Parathyroid adenoma (tissue), 2 donors: ENCODE measurements around the gene LRRC31.

Experiments
- H2AFZ ChIP-seq: fragments of 300-600 bp; sonication (generic); one replicate; pipeline ENCODE4 v1.7.0; 2017; ENCODE audit warnings: antibody characterized with exemption, mild to moderate bottlenecking
- H3K27ac ChIP-seq: fragments of 300-600 bp; sonication (generic); one replicate; pipeline ENCODE4 v1.7.0; 2017
- H3K27me3 ChIP-seq: fragments of 300-600 bp; sonication (generic); one replicate; pipeline ENCODE4 v1.7.0; 2017; ENCODE audit warnings: low read length; ENCODE audit not compliant: control insufficient read depth, insufficient read depth
- H3K36me3 ChIP-seq: fragments of 300-600 bp; sonication (generic); one replicate; pipeline ENCODE4 v1.7.0; 2017; ENCODE audit warnings: low read length; ENCODE audit not compliant: control insufficient read depth, insufficient read depth
- H3K4me1 ChIP-seq: fragments of 300-600 bp; sonication (generic); one replicate; pipeline ENCODE4 v1.7.0; 2017; ENCODE audit warnings: control low read depth
- H3K4me2 ChIP-seq: fragments of 300-600 bp; sonication (generic); one replicate; pipeline ENCODE4 v1.7.0; 2017; ENCODE audit warnings: low read length
- H3K4me3 ChIP-seq: fragments of 300-600 bp; sonication (generic); one replicate; pipeline ENCODE4 v1.7.0; 2017; ENCODE audit warnings: low read depth, low read length
- H3K79me2 ChIP-seq: fragments of 300-600 bp; sonication (generic); one replicate; pipeline ENCODE4 v1.7.0; 2017; ENCODE audit warnings: control low read depth
- H3K9ac ChIP-seq: fragments of 300-600 bp; sonication (generic); one replicate; pipeline ENCODE4 v1.7.0; 2017; ENCODE audit warnings: mild to moderate bottlenecking
- H3K9me3 ChIP-seq: fragments of 300-600 bp; sonication (generic); one replicate; pipeline ENCODE4 v1.7.0; 2017; ENCODE audit warnings: low read length; ENCODE audit not compliant: control insufficient read depth
- CTCF ChIP-seq: fragments of 300-600 bp; sonication (generic); IDR thresholded peaks from one replicate; pipeline ENCODE4 v1.7.0; 2017; ENCODE audit warnings: antibody characterized with exemption, mild to moderate bottlenecking
- donor health status: primary hyperparathyroidism.

The LRRC31 gene

GRCh38 chr3:169879845-169880575 is 10.3 kb upstream of the LRRC31 start:
- no peak for TF ChIP-seq CTCF
- Histone ChIP-seq H3K4me1 (no peaks in the 10 kb centered on the region), H3K79me2 (no peaks in the 10 kb centered on the region), H2AFZ (no peak overlapping the region), H3K4me2 (no peak overlapping the region), H3K36me3 (no peaks in the 10 kb centered on the region), H3K27me3 (no peaks in the 10 kb centered on the region), H3K9ac (no peak overlapping the region), H3K27ac (no peak overlapping the region), H3K9me3 (no peaks in the 10 kb centered on the region), H3K4me3 (no peak overlapping the region)

- Histone ChIP-seq H3K79me2 (no peaks in the 10 kb centered on the region), H3K4me1 (no peaks in the 10 kb centered on the region), H3K36me3 (no peaks in the 10 kb centered on the region), H3K4me2 (no peak overlapping the region), H3K9me3 (no peaks in the 10 kb centered on the region), H3K9ac (no peak overlapping the region), H3K27me3 (no peaks in the 10 kb centered on the region), H2AFZ (no peak overlapping the region), H3K4me3 (no peak overlapping the region), H3K27ac (no peak overlapping the region)
- TF ChIP-seq CTCF, result no peak
Observed at GRCh38 chr3:169879013-169879557, 9.3 kb upstream of the LRRC31 start.

- Histone ChIP-seq H3K36me3 (no peaks in the 10 kb centered on the region), H3K27ac (no peak overlapping the region), H3K27me3 (no peaks in the 10 kb centered on the region), H2AFZ (no peak overlapping the region), H3K4me2 (no peak overlapping the region), H3K4me3 (no peak overlapping the region), H3K79me2 (no peaks in the 10 kb centered on the region), H3K4me1 (no peaks in the 10 kb centered on the region), H3K9ac (no peak overlapping the region), H3K9me3 (no peaks in the 10 kb centered on the region)
- no peak for TF ChIP-seq CTCF
Observed at GRCh38 chr3:169871129-169871886, 1.6 kb upstream of the LRRC31 start.

GRCh38 chr3:169868369-169868768 is 1.4 kb downstream of the LRRC31 start:
- Histone ChIP-seq H3K4me3 (no peak overlapping the region), H3K4me2 (no peak overlapping the region), H3K4me1 (no peaks in the 10 kb centered on the region), H3K9me3 (no peaks in the 10 kb centered on the region), H3K27ac (no peak overlapping the region), H3K79me2 (no peaks in the 10 kb centered on the region), H3K27me3 (no peaks in the 10 kb centered on the region), H2AFZ (no peak overlapping the region), H3K9ac (no peak overlapping the region), H3K36me3 (no peaks in the 10 kb centered on the region)
- TF ChIP-seq CTCF, result no peak
